MM.1S (cell line): ENCODE results near the gene JDP2.

ENCODE experiments used
- DNase-seq: peaks from one replicate; pipeline ENCODE4 v3.0.0-alpha.2; 2015
- H2AFZ ChIP-seq: fragments of 300-600 bp; sonication (generic); 2 replicates; pipeline ENCODE4 v1.6.0; 2016; ENCODE audit warnings: antibody characterized with exemption, low read length
- H3F3A ChIP-seq: fragments of 300-600 bp; sonication (generic); 2 replicates; pipeline ENCODE4 v1.6.1; 2016; ENCODE audit warnings: mild to moderate bottlenecking, antibody characterized with exemption, low read length, moderate library complexity, mixed read lengths; ENCODE audit not compliant: insufficient read depth
- H3K27ac ChIP-seq: fragments of 300-600 bp; sonication (generic); 2 replicates; pipeline ENCODE4 v1.5.1; 2016; ENCODE audit warnings: mild to moderate bottlenecking, low read length
- H3K27me3 ChIP-seq: fragments of 300-600 bp; sonication (generic); replicated peaks from 2 replicates; pipeline ENCODE4 v1.6.0; 2016; ENCODE audit warnings: low read length; ENCODE audit not compliant: insufficient read depth
- H3K36me3 ChIP-seq: fragments of 300-600 bp; sonication (generic); replicated peaks from 2 replicates; pipeline ENCODE4 v1.6.1; 2016; ENCODE audit warnings: mild to moderate bottlenecking, low read length, mixed read lengths; ENCODE audit not compliant: insufficient read depth
- H3K4me1 ChIP-seq: fragments of 300-600 bp; sonication (generic); 2 replicates; pipeline ENCODE4 v1.6.1; 2016; ENCODE audit warnings: low read length, mixed read lengths
- H3K4me2 ChIP-seq: fragments of 300-600 bp; sonication (generic); 2 replicates; pipeline ENCODE4 v1.6.0; 2016; ENCODE audit warnings: low read depth, low read length
- H3K4me3 ChIP-seq: fragments of 300-600 bp; sonication (generic); 2 replicates; pipeline ENCODE4 v1.5.1; 2016; ENCODE audit warnings: low read length, mixed read lengths
- H3K79me2 ChIP-seq: fragments of 300-600 bp; sonication (generic); 2 replicates; pipeline ENCODE4 v1.6.1; 2016; ENCODE audit warnings: mixed run types, low read length, mixed read lengths
- H3K9ac ChIP-seq: fragments of 300-600 bp; sonication (generic); 2 replicates; pipeline ENCODE4 v1.6.1; 2016; ENCODE audit warnings: low read length, mixed read lengths
- H3K9me2 ChIP-seq: fragments of 300-600 bp; sonication (generic); replicated peaks from 2 replicates; pipeline ENCODE4 v1.6.1; 2016; ENCODE audit warnings: mild to moderate bottlenecking, low read length, mixed read lengths; ENCODE audit not compliant: insufficient read depth
- H3K9me3 ChIP-seq: fragments of 300-600 bp; sonication (generic); replicated peaks from 2 replicates; pipeline ENCODE4 v1.6.1; 2016; ENCODE audit warnings: mild to moderate bottlenecking, low read length, mixed read lengths; ENCODE audit not compliant: insufficient read depth
- H4K20me1 ChIP-seq: fragments of 300-600 bp; sonication (generic); 2 replicates; pipeline ENCODE4 v1.6.1; 2016; ENCODE audit warnings: mild to moderate bottlenecking, low read length, moderate library complexity, mixed read lengths; ENCODE audit not compliant: insufficient read depth
- EZH2 ChIP-seq: fragments of 300-600 bp; sonication (generic); optimal IDR thresholded peaks from 2 replicates; pipeline ENCODE3; 2017; ENCODE audit warnings: low read depth, mild to moderate bottlenecking, antibody characterized with exemption, low read length, mixed read lengths
- EZH2phosphoT487 ChIP-seq: fragments of 300-600 bp; sonication (generic); IDR thresholded peaks from 2 replicates; pipeline ENCODE4 v1.6.1; 2018; ENCODE audit warnings: antibody characterized with exemption, low read length
- TF ChIP-seq, protein P1 (sequence below): fragments of 300-600 bp; sonication (generic); IDR thresholded peaks from 2 replicates; pipeline ENCODE4 v1.5.1; 2016; ENCODE audit warnings: antibody characterized with exemption, low read length, mixed read lengths

The JDP2 gene

DNA sequence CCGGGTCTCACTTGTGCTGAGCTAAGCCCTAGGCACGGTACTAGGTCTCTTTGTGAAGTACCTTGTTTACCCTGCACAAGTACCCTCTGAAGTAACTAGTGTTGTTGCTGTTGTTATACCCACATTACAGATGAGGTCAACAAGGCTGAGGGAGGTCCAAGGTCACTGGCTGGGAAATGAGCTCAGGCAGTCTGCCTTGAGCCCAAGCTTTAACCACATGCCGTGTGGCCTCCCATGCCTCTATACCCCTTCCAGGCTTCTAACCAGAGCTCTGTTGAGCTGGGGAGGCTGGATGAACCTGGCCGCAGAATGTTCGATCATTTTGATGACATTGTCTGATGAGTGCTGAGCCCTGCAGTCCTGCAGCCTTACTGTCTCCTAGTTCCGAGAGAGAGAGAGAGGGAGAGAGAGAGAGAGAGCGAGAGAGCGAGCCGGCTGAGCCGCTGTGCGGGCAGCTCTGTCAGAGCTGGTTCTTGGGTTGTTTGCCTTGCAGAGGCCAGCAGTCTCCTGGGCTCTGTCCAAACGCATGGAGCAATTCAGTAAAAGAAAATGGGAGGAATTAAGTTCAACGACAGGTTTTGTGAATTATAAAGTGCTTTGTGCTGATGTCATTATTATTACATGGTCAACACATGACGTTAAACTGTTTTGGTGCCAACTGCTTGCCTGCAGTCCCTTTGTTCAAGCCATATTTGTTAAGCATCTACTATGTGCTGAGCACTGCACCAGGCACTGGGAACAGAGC, 13.1 kb downstream of the JDP2 start:
- Histone ChIP-seq H3K4me1 (no peaks in the 10 kb centered on the region), H3K9ac (no peak overlapping the region), H2AFZ (no peak overlapping the region), H3K27me3 (no peaks in the 10 kb centered on the region), H3K79me2 (no peaks in the 10 kb centered on the region), H3K4me2 (no peak overlapping the region), H3F3A (no peaks in the 10 kb centered on the region), H3K4me3 (no peak overlapping the region), H3K27ac (no peak overlapping the region), H4K20me1 (no peaks in the 10 kb centered on the region), H3K9me2 (no peaks in the 10 kb centered on the region), H3K9me3 (no peaks in the 10 kb centered on the region), H3K36me3 (no peaks in the 10 kb centered on the region)
- no peak for TF ChIP-seq EZH2phosphoT487
- TF ChIP-seq, protein P1, sequence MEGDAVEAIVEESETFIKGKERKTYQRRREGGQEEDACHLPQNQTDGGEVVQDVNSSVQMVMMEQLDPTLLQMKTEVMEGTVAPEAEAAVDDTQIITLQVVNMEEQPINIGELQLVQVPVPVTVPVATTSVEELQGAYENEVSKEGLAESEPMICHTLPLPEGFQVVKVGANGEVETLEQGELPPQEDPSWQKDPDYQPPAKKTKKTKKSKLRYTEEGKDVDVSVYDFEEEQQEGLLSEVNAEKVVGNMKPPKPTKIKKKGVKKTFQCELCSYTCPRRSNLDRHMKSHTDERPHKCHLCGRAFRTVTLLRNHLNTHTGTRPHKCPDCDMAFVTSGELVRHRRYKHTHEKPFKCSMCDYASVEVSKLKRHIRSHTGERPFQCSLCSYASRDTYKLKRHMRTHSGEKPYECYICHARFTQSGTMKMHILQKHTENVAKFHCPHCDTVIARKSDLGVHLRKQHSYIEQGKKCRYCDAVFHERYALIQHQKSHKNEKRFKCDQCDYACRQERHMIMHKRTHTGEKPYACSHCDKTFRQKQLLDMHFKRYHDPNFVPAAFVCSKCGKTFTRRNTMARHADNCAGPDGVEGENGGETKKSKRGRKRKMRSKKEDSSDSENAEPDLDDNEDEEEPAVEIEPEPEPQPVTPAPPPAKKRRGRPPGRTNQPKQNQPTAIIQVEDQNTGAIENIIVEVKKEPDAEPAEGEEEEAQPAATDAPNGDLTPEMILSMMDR, result no peak
- no peak for TF ChIP-seq EZH2
- no peak for DNase-seq

DNA sequence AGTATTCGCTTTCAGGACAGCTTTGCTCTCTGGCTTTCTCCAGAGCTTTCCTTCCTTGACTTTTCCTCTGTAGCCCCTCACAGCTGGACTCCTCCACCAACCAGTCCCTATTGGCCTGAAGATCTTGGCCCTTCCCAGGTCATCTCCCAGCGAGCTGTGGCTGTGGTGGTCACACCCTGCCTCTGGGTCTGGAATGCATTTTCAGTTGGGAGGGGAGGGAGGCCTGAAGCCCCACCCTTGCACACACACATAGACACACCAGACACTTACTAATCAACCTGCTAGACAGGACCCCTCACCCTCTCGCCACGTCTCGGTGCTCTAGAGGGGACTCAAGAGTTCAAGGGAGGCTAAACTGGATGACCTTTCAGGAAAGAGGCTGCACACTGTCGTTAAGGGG, 13.9 kb downstream of the JDP2 start:
- Histone ChIP-seq H3K36me3 (no peaks in the 10 kb centered on the region), H3K27me3 (no peaks in the 10 kb centered on the region), H3K9me2 (no peaks in the 10 kb centered on the region), H2AFZ (no peak overlapping the region), H3K27ac (no peak overlapping the region), H3K9me3 (no peaks in the 10 kb centered on the region), H3K4me1 (no peaks in the 10 kb centered on the region), H3K79me2 (no peaks in the 10 kb centered on the region), H3K4me3 (no peak overlapping the region), H4K20me1 (no peaks in the 10 kb centered on the region), H3F3A (no peaks in the 10 kb centered on the region), H3K9ac (no peak overlapping the region), H3K4me2 (no peak overlapping the region)
- no peak for TF ChIP-seq EZH2
- TF ChIP-seq, protein P1, result no peak
- no peak for TF ChIP-seq EZH2phosphoT487
- DNase-seq, result no peak

DNA sequence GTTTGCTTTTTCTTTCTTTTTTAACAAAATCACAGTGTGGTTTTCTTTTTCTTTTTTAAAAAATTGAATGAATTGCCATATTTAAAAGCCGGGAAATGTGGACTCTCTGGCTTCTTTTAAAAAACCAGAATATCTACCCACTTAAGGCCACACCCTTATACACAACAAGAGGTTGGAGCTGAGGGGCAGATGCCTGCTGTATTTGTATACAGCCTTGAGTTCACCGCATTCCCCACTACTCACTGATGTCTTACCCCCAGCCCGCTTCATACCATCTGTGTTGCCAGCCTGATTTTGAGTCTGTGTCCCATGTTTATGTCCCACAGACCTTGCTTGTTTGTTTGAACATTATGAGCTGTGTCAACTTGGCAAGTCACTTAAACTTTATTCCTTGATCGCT, 14.3 kb downstream of the JDP2 start:
- Histone ChIP-seq H3K4me2 (no peak overlapping the region), H3K27ac (no peak overlapping the region), H3K79me2 (no peaks in the 10 kb centered on the region), H3K9me3 (no peaks in the 10 kb centered on the region), H3K9me2 (no peaks in the 10 kb centered on the region), H3K9ac (no peak overlapping the region), H3K4me3 (no peak overlapping the region), H4K20me1 (no peaks in the 10 kb centered on the region), H3K4me1 (no peaks in the 10 kb centered on the region), H3K27me3 (no peaks in the 10 kb centered on the region), H3F3A (no peaks in the 10 kb centered on the region), H3K36me3 (no peaks in the 10 kb centered on the region), H2AFZ (no peak overlapping the region)
- TF ChIP-seq EZH2 (no peak), EZH2phosphoT487 (no peak)
- TF ChIP-seq, protein P1, result no peak
- DNase-seq, result no peak
